Stimulated activated CD8-positive, alpha-beta memory T cell treated with anti-CD3 and anti-CD28 coated beads, Interleukin-15, amount 100 ng/mL, for 1 hour (primary cell): ENCODE data around the gene CYP46A1.

Experiments used
- DNase-seq: peaks from one replicate; pipeline ENCODE4 v3.0.0-alpha.2; 2020; ENCODE audit warnings: low read depth

CYP46A1 gene

GRCh38 chr14:99744199-99744872, 60.2 kb downstream of the CYP46A1 start:
- no peak for DNase-seq

DNA sequence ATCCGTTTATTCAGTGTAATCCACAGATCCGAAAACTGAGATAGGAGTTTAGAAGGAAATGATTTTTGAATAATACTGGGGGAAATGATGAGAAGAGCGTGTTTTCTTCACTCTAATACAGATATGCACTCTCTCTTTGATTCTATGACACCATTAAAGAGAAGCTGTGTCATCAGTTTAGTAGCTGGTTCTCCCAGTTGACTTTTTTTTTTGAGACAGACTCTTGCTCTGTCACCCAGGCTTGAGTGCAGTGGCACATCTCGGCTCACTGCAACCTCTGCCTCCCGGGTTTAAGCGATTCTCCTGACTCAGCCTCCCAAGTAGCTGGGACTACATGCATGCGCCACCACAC, 60.8 kb downstream of the CYP46A1 start:
- no peak for DNase-seq

DNA sequence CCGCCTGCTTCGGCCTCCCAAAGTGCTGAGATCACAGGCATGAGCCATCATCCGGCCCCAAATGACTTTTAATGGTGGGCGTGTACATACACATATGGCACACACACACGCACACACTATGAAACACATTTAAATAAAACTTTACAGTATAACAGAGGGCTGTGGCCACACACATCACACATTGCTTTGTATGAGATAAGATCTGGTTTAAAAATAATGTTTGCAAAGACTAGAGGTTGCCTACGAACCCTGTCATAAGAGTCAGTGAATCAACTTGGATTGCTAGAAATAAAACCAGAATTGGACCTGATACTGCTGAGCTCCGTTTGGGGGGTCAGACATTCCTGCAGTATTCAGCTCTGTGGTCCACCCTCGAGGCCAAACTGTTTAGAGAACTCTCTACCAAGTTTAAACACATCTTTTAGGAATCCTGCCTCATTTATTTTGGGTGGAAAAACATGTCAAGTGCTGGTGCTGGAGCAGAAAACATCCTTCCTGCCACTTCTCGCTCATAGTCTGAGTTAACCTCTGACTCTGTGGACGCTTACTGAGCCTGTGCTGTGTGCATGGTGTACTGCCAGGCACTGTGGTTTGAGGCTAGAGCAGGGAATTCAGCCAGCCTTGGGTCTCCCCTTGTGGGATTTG, 61.3 kb downstream of the CYP46A1 start:
- no peak for DNase-seq

DNA sequence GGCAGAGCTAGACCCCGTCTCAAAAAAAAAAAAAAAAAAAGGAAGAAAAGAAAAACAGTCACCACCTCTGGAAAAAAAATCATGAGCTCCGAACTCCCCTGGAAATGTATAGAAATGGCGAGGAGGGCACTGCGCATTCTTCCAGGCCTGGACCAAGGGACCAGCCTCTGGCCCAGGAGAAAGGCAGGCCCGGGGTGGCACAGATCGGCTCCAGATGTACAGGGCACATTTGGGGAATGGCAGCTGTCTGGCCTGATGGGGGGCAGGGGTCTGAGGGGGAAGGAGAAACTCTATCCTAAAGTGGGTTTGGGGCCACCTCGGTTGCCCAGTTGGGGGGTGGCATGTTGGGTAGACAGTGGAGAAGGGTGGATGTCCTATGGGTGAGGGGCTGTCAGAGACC, 63.1 kb downstream of the CYP46A1 start:
- no peak for DNase-seq

- DNase-seq = no peak
Measured at GRCh38 chr14:99747582-99748330, 63.7 kb downstream of the CYP46A1 start.

DNA sequence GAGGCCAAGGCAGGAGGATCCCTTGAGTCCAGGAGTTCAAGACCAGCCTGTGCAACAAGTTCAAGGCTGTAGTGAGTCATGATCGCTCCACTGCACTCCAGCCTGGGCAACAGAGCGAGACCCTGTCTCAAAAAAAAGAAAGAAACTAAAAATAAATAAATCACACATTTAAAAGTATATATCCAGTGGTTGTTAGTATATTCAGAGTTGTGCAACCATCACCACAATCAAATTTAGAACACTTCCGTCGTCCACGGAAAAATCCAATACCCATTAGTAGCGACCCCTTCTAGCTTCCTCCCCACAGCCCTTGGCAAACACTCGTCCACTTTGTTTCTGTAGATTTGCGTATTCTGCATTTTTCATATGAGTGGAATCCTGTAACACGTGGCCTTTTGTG, 64.4 kb downstream of the CYP46A1 start:
- DNase-seq = no peak

DNA sequence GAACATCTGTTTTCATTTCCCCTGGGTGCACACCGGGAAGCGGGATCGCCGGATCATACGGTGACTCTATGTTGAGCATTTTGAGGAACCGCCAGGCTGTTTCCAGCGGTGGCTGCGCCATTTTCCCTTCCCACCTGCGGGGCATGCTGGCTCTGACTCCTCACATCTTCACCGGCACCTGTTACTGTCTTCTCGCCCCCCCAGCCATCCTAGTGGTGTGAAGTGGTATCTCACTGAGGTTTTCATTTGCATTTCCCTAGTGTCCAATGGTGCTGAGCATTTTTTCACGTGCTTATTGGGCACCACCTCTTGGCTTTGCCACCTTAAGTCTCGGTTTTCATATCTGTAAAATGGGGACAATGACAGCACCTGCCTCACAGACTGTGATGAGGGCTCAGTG, 65.0 kb downstream of the CYP46A1 start:
- no peak for DNase-seq

DNA sequence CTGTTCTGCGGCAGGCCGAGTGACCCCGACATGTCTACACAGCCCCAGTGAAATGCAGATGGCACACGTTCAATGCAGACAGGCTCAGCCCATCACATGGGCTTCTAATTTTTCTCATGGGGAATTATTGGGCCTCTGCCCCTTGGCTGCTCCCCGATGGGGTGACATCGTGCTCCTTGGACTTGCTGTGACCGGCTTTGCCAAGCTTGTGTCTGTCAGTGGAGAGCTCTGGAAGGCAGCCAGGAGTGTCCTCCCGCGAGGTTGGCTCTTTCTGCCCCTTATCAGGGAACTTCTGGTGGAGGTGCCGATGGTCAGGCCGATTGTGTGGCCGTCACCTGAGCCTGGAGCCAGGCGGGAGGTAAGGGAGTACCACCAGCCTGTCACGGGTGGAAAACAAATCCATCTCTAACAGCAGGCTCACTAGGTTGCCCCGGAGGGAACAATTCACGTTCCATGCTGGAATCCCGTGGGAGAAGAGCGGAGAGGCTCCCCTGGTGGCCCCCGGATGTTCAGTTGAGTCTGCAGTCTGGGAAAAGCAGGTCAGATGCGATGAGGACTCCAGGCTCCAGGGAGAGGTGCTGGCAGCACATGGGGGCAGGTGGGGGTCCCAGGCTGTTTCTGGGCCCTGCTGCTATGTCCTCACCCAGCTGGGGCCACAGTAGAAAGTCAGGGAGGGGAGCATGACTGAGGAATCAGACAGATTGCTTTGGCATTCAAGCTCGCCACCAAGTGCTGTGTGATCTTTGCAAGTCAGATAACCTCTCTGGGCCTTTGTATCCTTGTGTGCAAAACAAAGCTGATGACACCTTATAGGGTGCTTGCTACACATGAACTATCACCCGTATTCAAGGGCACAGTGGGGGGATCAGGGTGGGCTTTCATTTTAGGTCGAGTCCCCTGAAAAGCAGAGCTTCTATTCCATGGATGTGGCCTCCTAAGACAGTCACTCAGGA, 65.9 kb downstream of the CYP46A1 start:
- no peak for DNase-seq

DNA sequence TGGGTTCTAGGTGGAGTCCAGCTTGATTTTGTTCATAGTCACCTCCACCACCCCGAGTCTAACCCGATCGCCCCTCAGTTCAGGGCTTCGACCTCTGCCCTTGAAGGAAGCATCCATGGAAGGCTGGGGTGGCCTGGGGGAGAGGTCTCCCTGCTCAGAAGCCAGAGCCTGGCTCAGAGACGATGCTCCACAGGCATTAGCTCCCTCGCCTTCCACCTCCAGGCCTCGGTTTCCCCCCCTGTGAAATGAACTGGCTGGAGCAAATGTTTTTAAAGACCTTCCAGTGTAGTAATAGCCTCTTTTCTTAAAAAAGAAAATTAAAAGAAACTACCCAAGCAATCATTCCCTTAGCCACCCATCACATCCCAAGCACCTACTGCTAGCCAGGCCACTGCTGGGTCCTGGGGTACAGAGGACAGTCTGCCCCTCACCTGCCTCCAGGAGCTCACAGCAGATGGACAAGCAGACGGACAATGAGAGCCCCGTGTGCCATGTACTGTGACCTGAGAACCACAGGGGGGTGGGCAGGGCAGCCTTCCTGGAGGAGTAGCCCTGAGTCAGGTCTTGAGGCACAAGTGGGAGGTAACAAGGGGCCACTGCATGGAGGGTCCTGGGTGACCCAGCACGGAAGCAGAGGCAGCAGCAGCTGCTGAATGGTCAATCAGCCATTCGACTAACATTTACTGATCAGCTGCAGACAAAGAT, 66.8 kb downstream of the CYP46A1 start:
- DNase-seq = no peak

- DNase-seq = no peak
Measured at GRCh38 chr14:99751539-99752485, 67.7 kb downstream of the CYP46A1 start.

- DNase-seq = no peak
Measured at GRCh38 chr14:99752486-99753121, 68.5 kb downstream of the CYP46A1 start.

DNA sequence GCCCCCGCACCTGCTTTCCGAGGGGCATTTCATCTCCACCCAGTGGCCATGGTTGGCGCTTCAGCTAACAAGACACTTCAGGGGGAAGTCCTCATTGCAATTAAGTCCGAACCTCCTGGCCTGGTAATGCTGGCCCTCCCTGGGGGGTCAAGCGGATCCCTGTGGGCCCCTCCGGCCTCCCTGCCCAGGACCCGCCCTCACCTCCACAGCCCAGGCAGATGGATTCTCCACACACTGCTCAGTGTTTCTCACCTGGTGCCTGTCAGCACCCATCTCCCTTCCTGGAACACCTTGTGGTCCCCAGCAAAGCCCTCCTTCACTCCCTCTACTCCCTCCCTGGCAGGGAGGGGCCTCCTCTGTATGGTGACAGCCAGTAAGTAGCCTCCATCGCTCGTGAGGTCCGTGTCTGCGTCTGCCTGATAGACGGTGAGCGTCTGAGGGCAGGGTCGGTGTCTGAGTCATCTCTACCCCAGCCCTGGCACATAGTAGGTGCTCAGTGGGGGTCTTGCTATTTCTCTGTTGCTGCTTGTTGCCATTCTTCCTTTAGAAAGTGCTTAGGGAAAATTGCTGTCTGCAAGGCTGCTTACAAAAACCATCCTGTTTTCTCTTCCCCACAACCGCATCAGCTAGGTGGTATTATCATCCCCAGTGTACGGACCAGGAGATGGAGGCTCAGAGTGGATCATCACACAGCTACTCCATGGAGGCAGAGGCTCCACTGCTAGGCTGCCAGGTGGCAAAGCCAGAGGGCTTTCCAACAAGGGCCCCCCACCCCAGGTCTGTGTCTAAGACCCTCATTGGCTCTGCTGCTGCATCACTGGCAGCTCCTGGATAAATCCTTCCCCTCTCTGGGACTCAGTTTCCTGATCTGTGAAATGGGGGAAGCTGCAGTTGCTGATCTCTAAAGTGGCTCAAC, 69.4 kb downstream of the CYP46A1 start:
- no peak for DNase-seq

DNA sequence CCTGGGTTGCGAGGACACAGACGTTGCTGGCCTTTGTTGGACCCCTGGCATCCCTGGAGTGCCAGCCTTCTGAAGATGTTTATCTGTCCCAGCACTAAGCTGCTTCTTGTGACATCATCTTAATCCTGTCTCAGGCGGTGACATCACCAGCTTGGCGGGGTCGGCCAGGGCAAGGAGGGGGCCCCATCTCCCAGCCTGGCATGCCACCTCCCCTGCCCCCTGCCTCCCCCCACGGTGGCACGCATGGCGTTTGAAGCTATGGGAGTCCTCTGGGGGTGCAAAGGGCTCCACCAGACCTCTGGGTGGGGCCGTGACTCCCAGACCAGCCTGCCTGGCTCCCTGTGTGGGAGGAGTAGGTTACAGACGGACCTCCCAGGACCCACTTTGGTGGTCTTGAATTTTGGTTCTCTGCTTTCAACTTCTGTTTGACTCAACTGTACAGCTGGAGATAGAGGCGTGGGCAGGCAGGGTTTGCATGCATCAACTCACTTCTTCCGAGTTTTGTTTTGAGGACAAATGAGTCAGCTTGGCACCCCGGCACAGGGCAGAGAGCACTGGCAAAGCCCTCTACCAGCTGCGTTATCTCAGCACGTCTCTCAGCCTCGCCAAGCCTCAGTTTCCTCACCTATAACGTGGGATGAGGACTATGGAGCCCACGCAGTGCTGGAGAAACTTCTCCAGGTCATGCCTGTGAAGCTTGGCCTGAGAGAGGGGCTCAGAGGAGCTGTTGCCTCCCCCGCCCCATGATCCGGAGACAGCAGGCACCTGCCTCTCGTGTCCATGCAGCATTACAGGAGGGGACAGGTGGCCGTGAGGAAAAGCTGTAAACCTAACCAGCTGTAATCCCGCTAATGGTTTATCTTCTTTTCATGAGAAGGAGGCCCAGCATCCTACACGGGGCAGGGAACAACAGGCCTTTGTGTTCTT, 70.3 kb downstream of the CYP46A1 start:
- DNase-seq = no peak

DNA sequence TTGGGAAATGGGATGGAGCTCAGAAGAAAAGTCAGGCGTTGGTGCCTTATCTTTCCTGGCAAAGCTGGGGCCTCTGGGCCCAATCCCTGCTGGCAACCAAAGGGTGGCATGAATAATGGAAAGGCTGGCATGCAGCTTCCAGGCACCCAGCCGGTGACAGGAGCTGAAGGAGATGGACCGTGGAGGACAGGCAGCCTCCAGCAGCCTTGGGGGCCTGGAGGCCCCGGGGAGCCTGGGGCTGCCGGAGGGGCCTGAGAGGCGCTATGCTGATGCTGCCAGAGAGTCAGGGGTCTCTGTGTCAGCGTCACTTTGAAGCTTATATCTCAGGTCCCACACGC, 70.9 kb downstream of the CYP46A1 start:
- DNase-seq = no peak

GRCh38 chr14:99755629-99756603, 71.8 kb downstream of the CYP46A1 start:
- DNase-seq = no peak

DNA sequence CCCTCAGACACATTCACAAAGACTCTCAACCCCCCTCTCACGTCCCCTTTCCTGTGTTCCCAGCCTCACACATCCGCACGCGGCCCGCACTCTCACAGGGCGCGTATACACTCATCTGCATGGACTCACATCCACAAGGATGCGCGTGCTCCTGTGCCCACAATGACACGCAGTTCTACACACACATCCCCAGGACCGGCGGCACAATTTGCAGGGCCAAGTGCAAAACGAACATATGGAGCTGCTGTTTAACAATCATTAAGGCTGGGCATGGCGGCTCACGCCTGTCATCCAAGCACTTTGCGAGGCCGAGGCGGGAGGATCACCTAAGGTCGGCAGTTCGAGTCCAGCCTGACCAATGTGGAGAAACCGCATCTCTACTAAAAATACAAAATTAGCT, 72.7 kb downstream of the CYP46A1 start:
- no peak for DNase-seq
